ENCODE results near the gene ESPN. TPM values are rescaled to one million over a fixed set of nuclear protein-coding genes. Genes with fewer than 3 reads are reported as not detected.
"Not testable (repeated sequence)": the region's sequence is repeated elsewhere in the genome, so short reads cannot be mapped to it uniquely, and the experiment has no call there.

The ESPN gene
- total RNA-seq, 4 donors from 2014 or later, result 0.33 to 1.0 (median 1.0) TPM; not detected in 1

- Histone ChIP-seq H3K27me3 (peaks cover 5 to 39% (median 12%) of the 10 kb centered on the region in 4 donors), H3K4me1 (peaks cover 50 to 62% (median 54%) of the 10 kb centered on the region in 4 donors), H3K9me3 (no peaks in the 10 kb centered on the region), H3K4me3 (peak overlapping the region; percentile 68 to 79 (median 69)), H3K27ac (replicated peaks in 1 of 4) (peak overlapping the region; percentile 74 to 81 (median 78)), H3K36me3 (no peaks in the 10 kb centered on the region)
- WGBS, result 3% methylated on average over 34 of the region's 70 CpGs
- DNase-seq (ENCODE audit: extremely low spot score), result no peak
- TF ChIP-seq POLR2A (IDR thresholded peaks at IDR 0.05; ENCODE audit: low read depth), result no peak
- no peak for TF ChIP-seq EP300 (IDR thresholded peaks at IDR 0.05)
- peak; percentile 29 to 30 for TF ChIP-seq POLR2AphosphoS5 (IDR thresholded peaks at IDR 0.05)
- TF ChIP-seq, protein P1, sequence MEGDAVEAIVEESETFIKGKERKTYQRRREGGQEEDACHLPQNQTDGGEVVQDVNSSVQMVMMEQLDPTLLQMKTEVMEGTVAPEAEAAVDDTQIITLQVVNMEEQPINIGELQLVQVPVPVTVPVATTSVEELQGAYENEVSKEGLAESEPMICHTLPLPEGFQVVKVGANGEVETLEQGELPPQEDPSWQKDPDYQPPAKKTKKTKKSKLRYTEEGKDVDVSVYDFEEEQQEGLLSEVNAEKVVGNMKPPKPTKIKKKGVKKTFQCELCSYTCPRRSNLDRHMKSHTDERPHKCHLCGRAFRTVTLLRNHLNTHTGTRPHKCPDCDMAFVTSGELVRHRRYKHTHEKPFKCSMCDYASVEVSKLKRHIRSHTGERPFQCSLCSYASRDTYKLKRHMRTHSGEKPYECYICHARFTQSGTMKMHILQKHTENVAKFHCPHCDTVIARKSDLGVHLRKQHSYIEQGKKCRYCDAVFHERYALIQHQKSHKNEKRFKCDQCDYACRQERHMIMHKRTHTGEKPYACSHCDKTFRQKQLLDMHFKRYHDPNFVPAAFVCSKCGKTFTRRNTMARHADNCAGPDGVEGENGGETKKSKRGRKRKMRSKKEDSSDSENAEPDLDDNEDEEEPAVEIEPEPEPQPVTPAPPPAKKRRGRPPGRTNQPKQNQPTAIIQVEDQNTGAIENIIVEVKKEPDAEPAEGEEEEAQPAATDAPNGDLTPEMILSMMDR (IDR thresholded peaks at IDR 0.05), result no peak
- intact Hi-C loops (cut with DNase I), result loop anchor here (5.0 kb wide), 1 partner anchor 62 kb away; the partner anchor contains the start of gene NOL9
These were observed 65.9 kb downstream of the ESPN start for GRCh38 chr1:6490181-6491080.

DNA sequence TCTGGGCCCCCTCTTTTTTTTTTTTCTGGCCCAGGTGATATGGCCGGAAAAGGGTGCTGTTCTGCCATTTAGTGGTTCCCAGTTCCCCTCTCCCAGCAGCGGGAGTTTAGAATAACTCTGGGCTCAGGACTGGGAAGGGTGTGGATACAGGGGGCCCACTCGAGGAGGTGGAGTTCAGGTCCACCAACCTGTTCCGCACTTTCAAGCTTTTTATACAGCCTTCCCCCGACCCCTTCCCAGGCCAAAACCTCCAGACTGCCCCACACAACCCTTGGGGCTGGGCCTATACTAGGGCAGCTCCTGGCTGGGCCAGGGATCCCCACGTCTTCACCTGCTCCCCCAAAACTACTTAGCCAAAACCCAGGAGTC lies 66.5 kb downstream of the ESPN start:
- Histone ChIP-seq H3K27ac (replicated peaks in 1 of 4) (peak overlapping the region; percentile 74 to 81 (median 78)), H3K9me3 (no peaks in the 10 kb centered on the region), H3K36me3 (no peaks in the 10 kb centered on the region), H3K27me3 (peaks cover 3 to 32% (median 6%) of the 10 kb centered on the region in 4 donors), H3K4me3 (peak overlapping the region; percentile 68 to 79 (median 69)), H3K4me1 (peaks cover 50 to 59% (median 54%) of the 10 kb centered on the region in 4 donors)
- no peak for DNase-seq (ENCODE audit: extremely low spot score)
- intact Hi-C loops (cut with DNase I), result loop anchor here (5.0 kb wide), 1 partner anchor 61 kb away; the partner anchor contains the start of gene NOL9
- TF ChIP-seq POLR2A (IDR thresholded peaks at IDR 0.05; ENCODE audit: low read depth), result no peak
- TF ChIP-seq, protein P1 (IDR thresholded peaks at IDR 0.05), result no peak
- no peak for TF ChIP-seq EP300 (IDR thresholded peaks at IDR 0.05)
- TF ChIP-seq POLR2AphosphoS5 (IDR thresholded peaks at IDR 0.05), result no peak
- 40% methylated on average over 6 of the region's 6 CpGs for WGBS

GRCh38 chr1:6491480-6491962 lies 66.9 kb downstream of the ESPN start, which contains the start of gene PLEKHG5:
PLEKHG5 (minus strand) TSS chr1:6491667; CDS start chr1:6477571, 14,096 bp downstream.
- no peaks in the 10 kb centered on the region for H3K9me3 ChIP-seq
- WGBS, result 77% methylated on average over 6 of the region's 6 CpGs
- peak within 1 kb of the TSS; percentile 68 to 79 (median 69) for H3K4me3 ChIP-seq
- no peaks in the 10 kb centered on the region for H3K36me3 ChIP-seq
- peaks cover 50 to 55% (median 54%) of the 10 kb centered on the region in 4 donors for H3K4me1 ChIP-seq
- intact Hi-C loops (cut with DNase I), result loop anchor here (5.0 kb wide), 1 partner anchor 61 kb away; the partner anchor contains the start of gene NOL9
- DNase-seq (ENCODE audit: extremely low spot score), result no peak
- peaks cover 0 to 28% (median 2%) of the 10 kb centered on the region in 4 donors for H3K27me3 ChIP-seq
- TF ChIP-seq POLR2A (IDR thresholded peaks at IDR 0.05; ENCODE audit: low read depth) (no peak), EP300 (IDR thresholded peaks at IDR 0.05) (no peak), POLR2AphosphoS5 (IDR thresholded peaks at IDR 0.05) (no peak)
- TF ChIP-seq, protein P1 (IDR thresholded peaks at IDR 0.05), result no peak
- H3K27ac ChIP-seq (replicated peaks in 1 of 4), result peak within 1 kb of the TSS; percentile 74 to 81 (median 78)

DNA sequence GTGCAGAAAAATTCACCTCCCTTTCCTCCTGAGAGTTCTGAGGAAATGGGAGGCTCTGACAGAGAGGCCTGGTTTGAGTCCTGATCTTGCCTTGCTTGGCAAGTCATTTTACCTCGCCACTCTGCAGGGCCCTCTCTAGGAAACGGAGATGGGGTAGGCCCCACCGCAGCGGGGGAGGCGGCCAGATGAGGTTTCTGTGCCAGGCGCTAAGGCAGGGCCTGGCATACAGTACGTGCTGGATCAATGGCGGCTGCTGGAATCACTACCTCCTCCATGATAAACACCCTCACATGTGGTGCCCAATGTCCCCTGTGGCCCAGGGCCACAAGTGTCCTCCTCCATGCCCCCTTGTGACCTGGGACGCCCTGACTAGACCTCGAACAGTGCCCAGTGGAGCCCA lies 67.4 kb downstream of the ESPN start:
- Histone ChIP-seq H3K36me3 (no peaks in the 10 kb centered on the region), H3K9me3 (no peaks in the 10 kb centered on the region), H3K27ac (replicated peaks in 1 of 4) (peak overlapping the region in 2 of 4 donors; percentile 28 to 81), H3K27me3 (peaks cover 0 to 23% (median 0%) of the 10 kb centered on the region in 4 donors), H3K4me3 (no peak overlapping the region), H3K4me1 (peaks cover 51 to 55% (median 52%) of the 10 kb centered on the region in 4 donors)
- TF ChIP-seq EP300 (IDR thresholded peaks at IDR 0.05), result no peak
- no peak for TF ChIP-seq POLR2AphosphoS5 (IDR thresholded peaks at IDR 0.05)
- TF ChIP-seq, protein P1 (IDR thresholded peaks at IDR 0.05), result no peak
- no peak for TF ChIP-seq POLR2A (IDR thresholded peaks at IDR 0.05; ENCODE audit: low read depth)
- no peak for DNase-seq (ENCODE audit: extremely low spot score)
- intact Hi-C loops (cut with DNase I), result loop anchor here (5.0 kb wide), 1 partner anchor 60 kb away; the partner anchor contains the start of gene NOL9
- 69% methylated on average over 9 of the region's 10 CpGs for WGBS

- WGBS, result 95% methylated on average over 3 of the region's 4 CpGs
- not testable (repeated sequence) for H3K27ac ChIP-seq (replicated peaks in 1 of 4); H3K36me3 ChIP-seq; H3K9me3 ChIP-seq; H3K4me3 ChIP-seq; DNase-seq (ENCODE audit: extremely low spot score)
- Histone ChIP-seq H3K4me1 (peaks cover 55 to 70% (median 67%) of the 10 kb centered on the region in 4 donors), H3K27me3 (peaks cover 0 to 21% (median 0%) of the 10 kb centered on the region in 4 donors)
- intact Hi-C loops (cut with DNase I), result loop anchor here (5.0 kb wide), 1 partner anchor 58 kb away; the partner anchor contains the start of gene NOL9
These were observed 69.3 kb downstream of the ESPN start for GRCh38 chr1:6493834-6494223.
